Retinal pigment epithelial cell (primary cell): ENCODE measurements around the gene UTF1.

Experiments used
- DNase-seq: peaks from one replicate; pipeline ENCODE4 v3.0.0-alpha.2; 2010; ENCODE audit warnings: low read depth
- H3K4me3 ChIP-seq: 2 replicates; pipeline ENCODE4 v1.5.1; 2011; ENCODE audit warnings: mild to moderate bottlenecking, low read length, control low read depth, moderate library complexity
- TF ChIP-seq, protein P1 (sequence below): conservative IDR thresholded peaks from 2 replicates; pipeline ENCODE4 v1.5.1; 2011; ENCODE audit warnings: low read depth, low read length, control low read depth, inconsistent platforms

The UTF1 gene

GRCh38 chr10:133277277-133277992 is 47.4 kb downstream of the UTF1 start:
- TF ChIP-seq, protein P1, sequence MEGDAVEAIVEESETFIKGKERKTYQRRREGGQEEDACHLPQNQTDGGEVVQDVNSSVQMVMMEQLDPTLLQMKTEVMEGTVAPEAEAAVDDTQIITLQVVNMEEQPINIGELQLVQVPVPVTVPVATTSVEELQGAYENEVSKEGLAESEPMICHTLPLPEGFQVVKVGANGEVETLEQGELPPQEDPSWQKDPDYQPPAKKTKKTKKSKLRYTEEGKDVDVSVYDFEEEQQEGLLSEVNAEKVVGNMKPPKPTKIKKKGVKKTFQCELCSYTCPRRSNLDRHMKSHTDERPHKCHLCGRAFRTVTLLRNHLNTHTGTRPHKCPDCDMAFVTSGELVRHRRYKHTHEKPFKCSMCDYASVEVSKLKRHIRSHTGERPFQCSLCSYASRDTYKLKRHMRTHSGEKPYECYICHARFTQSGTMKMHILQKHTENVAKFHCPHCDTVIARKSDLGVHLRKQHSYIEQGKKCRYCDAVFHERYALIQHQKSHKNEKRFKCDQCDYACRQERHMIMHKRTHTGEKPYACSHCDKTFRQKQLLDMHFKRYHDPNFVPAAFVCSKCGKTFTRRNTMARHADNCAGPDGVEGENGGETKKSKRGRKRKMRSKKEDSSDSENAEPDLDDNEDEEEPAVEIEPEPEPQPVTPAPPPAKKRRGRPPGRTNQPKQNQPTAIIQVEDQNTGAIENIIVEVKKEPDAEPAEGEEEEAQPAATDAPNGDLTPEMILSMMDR, result no peak
- H3K4me3 ChIP-seq, result no peak overlapping the region
- DNase-seq, result no peak

GRCh38 chr10:133277993-133278576 is 48.1 kb downstream of the UTF1 start:
- H3K4me3 ChIP-seq, result no peak overlapping the region
- TF ChIP-seq, protein P1, result no peak
- DNase-seq, result no peak

DNA sequence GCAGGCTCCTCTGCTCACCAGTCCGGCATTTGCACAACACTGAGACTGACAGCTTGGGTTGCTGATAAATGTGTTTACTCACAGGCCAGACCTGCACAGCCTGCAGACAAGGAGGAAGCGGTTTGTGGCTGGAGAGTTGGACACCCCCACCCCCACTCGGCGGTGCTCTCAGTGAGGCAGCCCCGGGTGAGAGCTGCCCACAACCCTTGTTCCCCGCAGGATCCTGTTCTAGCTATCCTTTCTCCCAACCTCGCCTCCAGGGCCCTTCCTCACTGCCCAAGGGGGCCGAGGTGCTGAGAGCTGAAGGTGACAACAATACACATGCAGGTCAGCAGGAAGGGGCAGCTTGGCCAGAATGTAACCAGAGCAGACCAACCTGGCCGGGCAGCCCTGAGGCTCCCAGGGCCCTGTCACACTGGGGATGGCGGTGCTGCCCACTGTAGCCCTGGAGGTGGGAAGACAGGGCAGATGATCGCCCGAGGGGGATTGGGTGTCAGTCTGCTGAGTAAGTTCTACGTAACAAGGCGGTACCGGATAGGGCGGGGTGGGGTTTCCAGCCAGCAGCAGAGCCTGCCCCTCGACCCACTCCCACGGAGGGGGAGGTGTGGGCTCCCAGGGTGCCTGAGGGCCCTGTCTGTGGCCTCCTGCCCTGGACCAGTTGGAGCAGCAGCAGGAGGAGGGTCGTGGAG is 48.7 kb downstream of the UTF1 start:
- TF ChIP-seq, protein P1, result no peak
- DNase-seq, result no peak
- H3K4me3 ChIP-seq, result no peak overlapping the region

DNA sequence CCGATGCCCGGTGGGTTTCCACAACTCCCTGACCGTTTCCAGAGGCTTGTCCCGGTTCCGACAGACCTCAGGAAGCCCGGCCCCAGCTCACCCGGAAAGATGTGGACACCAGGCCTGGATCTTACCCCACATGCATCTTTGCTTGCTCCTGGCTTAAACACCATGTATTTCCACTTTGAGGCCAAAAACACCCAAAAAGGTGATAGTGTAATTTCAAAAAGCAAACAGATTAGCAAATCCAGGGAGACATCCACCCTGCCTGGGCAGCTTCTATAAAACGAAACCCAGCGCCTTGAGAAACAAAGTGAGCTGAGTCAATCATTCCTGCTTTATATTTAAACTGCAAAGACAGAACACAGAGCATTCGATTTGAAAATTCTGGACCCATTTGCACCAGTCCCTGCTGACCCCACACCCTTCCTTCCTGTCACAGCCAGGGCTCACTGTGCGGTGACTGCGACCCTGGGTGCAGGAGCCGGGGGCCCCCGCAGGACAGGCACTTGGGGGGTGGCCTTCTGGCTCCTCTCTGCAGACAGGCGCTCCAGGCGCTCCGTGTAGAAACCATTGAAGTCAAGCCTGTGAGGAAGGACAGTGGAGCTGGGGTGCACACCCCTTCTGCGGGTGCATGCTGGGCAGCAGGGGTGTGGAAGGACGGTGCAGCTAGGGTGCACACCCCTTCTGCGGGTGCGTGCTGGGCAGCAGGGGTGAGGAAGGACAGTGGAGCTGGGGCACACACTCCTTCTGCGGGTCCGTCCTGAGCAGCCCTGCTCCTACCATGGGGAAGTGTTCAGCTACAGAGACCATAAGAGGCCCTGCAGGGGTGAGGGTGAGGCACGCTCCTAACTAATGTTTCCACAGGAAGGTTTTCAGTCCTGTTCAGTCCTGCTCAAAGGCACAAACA is 49.6 kb downstream of the UTF1 start:
- DNase-seq, result no peak
- TF ChIP-seq, protein P1, result no peak
- no peak overlapping the region for H3K4me3 ChIP-seq

GRCh38 chr10:133280391-133281059 is 50.5 kb downstream of the UTF1 start:
- DNase-seq, result no peak
- no peak overlapping the region for H3K4me3 ChIP-seq
- TF ChIP-seq, protein P1, result no peak

DNA sequence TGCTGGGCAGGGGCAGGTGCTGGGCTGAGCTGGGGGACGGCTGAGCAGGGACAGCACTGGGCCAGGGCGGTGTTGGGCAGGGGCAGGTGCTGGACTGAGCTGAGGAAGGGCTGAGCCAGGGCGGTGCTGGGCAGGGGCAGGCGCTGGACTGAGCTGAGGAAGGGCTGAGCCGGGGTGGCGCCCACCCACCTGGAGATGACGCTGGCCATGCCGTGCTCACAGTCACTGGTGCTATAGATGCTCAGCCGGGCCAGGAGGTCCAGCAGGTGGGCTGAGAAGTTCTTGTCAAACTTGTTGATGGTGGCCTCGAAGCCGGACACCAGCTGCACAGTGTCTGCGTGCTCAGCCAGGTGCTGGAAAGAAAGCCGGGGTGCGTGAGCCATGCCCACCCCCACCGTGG is 51.1 kb downstream of the UTF1 start:
- H3K4me3 ChIP-seq, result no peak overlapping the region
- TF ChIP-seq, protein P1, result no peak
- DNase-seq, result no peak
